Measurements from ENCODE around the gene GSTT2.
"Not testable (repeated sequence)": the region's sequence is repeated elsewhere in the genome, so short reads cannot be mapped to it uniquely, and the experiment has no call there.

DNA sequence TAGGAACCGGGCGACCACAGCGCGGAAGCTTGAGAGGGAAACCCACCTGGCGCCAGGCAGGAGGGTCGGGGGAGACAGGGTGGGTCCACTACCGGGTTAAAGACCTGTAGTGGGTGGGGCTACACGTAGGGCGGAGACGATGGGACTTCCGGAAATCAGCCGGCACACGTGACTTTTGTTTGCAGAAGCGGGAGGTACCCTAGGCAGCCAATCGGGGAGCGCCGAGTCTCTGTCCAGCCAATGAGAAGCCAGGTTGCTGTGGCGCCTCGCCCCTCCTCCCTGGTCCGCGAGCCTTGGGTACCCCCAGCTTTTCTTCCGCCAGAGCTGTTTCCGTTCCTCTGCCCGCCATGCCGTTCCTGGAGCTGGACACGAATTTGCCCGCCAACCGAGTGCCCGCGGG lies 13.4 kb upstream of the GSTT2 start, which contains the start of gene DDTL:
- TF ChIP-seq, protein P1, sequence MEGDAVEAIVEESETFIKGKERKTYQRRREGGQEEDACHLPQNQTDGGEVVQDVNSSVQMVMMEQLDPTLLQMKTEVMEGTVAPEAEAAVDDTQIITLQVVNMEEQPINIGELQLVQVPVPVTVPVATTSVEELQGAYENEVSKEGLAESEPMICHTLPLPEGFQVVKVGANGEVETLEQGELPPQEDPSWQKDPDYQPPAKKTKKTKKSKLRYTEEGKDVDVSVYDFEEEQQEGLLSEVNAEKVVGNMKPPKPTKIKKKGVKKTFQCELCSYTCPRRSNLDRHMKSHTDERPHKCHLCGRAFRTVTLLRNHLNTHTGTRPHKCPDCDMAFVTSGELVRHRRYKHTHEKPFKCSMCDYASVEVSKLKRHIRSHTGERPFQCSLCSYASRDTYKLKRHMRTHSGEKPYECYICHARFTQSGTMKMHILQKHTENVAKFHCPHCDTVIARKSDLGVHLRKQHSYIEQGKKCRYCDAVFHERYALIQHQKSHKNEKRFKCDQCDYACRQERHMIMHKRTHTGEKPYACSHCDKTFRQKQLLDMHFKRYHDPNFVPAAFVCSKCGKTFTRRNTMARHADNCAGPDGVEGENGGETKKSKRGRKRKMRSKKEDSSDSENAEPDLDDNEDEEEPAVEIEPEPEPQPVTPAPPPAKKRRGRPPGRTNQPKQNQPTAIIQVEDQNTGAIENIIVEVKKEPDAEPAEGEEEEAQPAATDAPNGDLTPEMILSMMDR (IDR thresholded peaks at IDR 0.05; ENCODE audit: borderline replicate concordance, extremely low read depth, low read length, poor library complexity, severe bottlenecking) = not testable (repeated sequence)
- TF ChIP-seq EZH2 (IDR thresholded peaks at IDR 0.05; ENCODE audit: borderline replicate concordance, low read depth, low read length, severe bottlenecking) = not testable (repeated sequence)

Data from DND-41 (cell line).